GM18870 (cell line): ENCODE measurements around the gene EFS.

ENCODE experiments used
- ATAC-seq: cut with Tn5 transposase; IDR thresholded peaks from one replicate; pipeline ENCODE4 v1.9.1; 2021; ENCODE audit warnings: moderate library complexity; ENCODE audit not compliant: unreplicated experiment

EFS gene

DNA sequence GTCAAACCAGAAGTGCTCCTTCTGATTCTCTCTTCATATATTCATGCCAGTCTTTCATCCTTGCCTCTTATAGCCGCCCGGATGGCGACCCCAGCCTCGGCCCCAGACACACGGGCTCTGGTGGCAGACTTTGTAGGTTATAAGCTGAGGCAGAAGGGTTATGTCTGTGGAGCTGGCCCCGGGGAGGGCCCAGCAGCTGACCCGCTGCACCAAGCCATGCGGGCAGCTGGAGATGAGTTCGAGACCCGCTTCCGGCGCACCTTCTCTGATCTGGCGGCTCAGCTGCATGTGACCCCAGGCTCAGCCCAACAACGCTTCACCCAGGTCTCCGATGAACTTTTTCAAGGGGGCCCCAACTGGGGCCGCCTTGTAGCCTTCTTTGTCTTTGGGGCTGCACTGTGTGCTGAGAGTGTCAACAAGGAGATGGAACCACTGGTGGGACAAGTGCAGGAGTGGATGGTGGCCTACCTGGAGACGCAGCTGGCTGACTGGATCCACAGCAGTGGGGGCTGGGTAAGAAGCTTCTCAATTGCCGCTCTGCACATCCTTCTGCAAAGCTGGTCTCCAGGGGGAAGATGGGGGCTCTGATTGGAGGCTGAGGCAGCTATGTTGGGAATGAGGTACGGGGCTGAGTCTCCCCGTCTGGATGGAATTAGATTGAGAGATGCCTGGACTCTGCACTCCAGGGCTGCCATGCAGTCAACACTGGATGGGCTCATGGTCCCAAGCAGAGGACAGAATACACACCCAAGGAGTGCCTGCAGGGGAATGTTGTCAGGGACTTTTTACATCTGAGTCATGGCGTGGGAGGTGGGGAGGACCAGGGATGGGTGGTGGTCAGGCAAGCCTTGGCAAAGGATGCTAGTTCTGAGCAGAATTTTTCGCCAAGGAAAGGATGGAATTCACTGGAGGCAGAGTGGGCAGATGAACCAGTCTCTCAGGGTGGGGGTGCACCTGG lies 57.0 kb downstream of the EFS start:
- ATAC-seq, result no peak

DNA sequence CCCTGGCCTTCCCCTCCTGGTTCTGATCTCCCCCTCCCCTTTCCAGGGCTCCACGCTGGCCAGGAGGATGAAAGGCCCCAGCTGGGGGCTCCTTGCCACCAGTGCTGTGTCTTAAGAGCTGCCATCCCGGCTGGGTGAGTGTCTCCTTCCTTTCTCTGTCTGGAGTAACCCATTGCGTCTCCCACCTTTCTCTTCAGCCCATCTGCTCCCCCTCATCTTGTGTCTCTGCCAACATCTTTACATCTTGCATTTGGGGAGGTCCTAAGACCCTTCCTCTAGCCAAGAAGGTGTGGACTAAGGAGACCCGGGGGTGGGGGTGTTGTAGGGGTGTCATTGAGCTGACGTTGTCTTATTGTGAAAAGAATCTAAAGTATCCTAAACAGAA lies 57.8 kb downstream of the EFS start:
- no peak for ATAC-seq

DNA sequence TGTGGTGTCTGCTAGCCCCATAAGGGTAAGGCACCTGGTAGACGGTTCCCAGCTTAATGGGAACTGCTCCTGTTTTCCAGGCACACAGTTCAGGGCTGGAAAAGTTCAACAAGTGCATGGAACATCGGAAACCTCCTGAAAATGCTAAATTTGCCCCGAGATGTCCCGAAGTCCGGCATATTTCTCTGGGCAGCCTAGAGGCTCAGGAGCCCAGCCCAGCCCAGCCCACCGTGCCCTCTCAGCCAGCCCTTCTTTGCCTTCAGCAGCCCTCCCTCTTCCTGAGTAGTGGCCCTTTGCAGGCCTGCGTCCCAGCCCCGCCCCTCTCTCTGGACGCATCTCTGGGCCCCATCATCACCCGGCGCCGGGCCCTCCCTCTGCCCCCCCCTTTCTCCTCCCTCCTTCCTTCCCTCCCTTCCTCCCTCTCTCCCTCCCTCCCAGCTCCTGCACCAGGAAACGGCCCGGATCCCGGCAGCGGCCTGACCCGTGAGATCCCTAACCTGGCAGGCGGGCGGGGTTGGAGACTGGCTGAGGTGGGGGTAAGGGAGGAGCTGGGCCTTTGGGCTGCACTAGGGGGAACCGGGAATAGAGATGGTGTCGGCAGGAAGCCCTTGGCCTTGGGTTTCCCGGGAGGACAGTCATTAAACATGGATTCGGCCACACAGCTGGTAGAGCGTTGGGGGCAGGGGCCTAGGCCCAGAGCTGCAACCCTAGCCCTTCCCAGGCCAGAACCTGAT lies 58.4 kb downstream of the EFS start, which contains the start of gene BCL2L2:
TSS of gene BCL2L2 (plus strand) at position 422 of the 734 bp plus-strand sequence. CDS start 935 bp downstream, outside the sequence.
- ATAC-seq, result no peak
